Stimulated activated CD8-positive, alpha-beta memory T cell treated with anti-CD3 and anti-CD28 coated beads, Interleukin-7, amount 100 ng/mL, for 48 hours (primary cell): ENCODE data around the gene HCFC1.

Experiments used
- DNase-seq, 2 donors: peaks; one replicate each; pipeline ENCODE4 v3.0.0-alpha.2; 2020; ENCODE audit warnings: low read depth in 1 of 2; ENCODE audit errors: extremely low read depth in 1 of 2

HCFC1 gene

GRCh38 chrX:153971450-153972367 is at the start of gene HCFC1:
TSS of gene HCFC1 (minus strand) at chrX:153971818. CDS start at chrX:153970840, 978 bp downstream.
- peak; percentile 79 to 83 for DNase-seq

- peak in 1 of 2 donors; percentile 22 for DNase-seq
These were observed 49.6 kb upstream of the HCFC1 start for GRCh38 chrX:154021131-154021611.

GRCh38 chrX:154020536-154021115 is 49.0 kb upstream of the HCFC1 start:
- DNase-seq, result no peak

GRCh38 chrX:154019633-154020528 is 48.3 kb upstream of the HCFC1 start, which contains the start of gene IRAK1:
TSS of gene IRAK1 (minus strand) at chrX:154019902. CDS start at chrX:154019812, 90 bp downstream.
- peak in 1 of 2 donors; percentile 43 for DNase-seq

GRCh38 chrX:154019061-154019621 is 47.5 kb upstream of the HCFC1 start:
- DNase-seq, result no peak

GRCh38 chrX:154018518-154019060 is 47.0 kb upstream of the HCFC1 start:
- DNase-seq, result no peak

- no peak for DNase-seq
These were observed 46.3 kb upstream of the HCFC1 start for GRCh38 chrX:154017766-154018517.

- no peak for DNase-seq
These were observed 44.9 kb upstream of the HCFC1 start for GRCh38 chrX:154016366-154017076.

GRCh38 chrX:154015581-154016264 is 44.1 kb upstream of the HCFC1 start:
- DNase-seq, result no peak

GRCh38 chrX:154014429-154015380 is 43.1 kb upstream of the HCFC1 start:
- DNase-seq, result no peak

GRCh38 chrX:154013614-154014360 is 42.2 kb upstream of the HCFC1 start:
- DNase-seq, result no peak

- DNase-seq, result no peak
These were observed 41.4 kb upstream of the HCFC1 start for GRCh38 chrX:154013001-154013421.

- DNase-seq, result no peak
These were observed 40.8 kb upstream of the HCFC1 start for GRCh38 chrX:154012336-154012991.

GRCh38 chrX:154011376-154012335 is 40.0 kb upstream of the HCFC1 start:
- no peak for DNase-seq
